GM18502 (cell line): ENCODE data around the gene CLPSL2.
"Not testable (repeated sequence)": the region's sequence is repeated elsewhere in the genome, so short reads cannot be mapped to it uniquely, and the experiment has no call there.

Experiments used
- ATAC-seq: cut with Tn5 transposase; IDR thresholded peaks from one replicate; pipeline ENCODE4 v1.9.1; 2021; ENCODE audit warnings: mild to moderate bottlenecking; ENCODE audit not compliant: unreplicated experiment, poor library complexity

CLPSL2 gene, protein sequence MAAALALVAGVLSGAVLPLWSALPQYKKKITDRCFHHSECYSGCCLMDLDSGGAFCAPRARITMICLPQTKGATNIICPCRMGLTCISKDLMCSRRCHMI

DNA sequence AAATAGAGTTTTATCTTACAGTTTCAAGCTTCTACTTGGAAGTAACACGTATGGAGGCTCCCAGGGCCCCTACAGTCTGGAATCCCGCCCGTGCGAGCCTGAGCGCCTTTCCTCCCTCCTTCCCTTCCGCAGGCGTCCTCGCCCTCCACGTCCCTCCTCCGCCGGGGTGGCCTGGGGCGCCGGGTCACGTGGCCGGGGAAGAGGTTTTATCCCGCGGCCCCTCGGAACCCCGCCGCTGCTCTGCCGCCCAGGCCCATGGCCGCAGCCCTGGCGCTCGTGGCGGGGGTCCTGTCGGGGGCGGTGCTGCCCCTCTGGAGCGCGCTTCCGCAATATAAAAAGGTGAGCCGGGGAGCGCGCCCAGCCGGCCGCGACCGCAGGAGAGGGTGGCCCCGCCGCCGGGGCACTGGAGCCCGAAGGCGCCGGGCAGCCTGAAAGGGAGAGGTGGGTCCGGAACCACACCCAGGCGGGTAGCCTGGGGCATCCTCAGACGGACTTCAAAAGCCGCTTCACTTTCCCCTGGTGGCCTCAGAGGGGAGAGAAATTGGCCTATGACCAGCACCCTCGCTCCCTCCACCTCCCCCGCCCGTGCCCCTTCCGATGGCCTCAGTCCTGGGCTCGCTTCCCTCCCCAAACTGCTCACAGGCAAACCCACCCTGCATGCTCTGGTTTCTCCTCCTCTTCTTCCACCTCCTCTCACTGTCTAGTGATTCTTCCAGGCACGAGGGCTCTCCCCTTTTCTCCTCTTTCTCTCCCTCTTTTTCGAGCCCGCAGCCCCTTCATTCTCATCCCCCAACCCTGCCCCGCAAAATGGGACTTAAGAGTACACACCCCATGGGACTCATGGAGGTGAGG lies at the start of gene CLPSL2:
CLPSL2 (plus strand) TSS at position 235 of the 852 bp plus-strand sequence; CDS start at position 256, 21 bp downstream.
- ATAC-seq, result no peak

DNA sequence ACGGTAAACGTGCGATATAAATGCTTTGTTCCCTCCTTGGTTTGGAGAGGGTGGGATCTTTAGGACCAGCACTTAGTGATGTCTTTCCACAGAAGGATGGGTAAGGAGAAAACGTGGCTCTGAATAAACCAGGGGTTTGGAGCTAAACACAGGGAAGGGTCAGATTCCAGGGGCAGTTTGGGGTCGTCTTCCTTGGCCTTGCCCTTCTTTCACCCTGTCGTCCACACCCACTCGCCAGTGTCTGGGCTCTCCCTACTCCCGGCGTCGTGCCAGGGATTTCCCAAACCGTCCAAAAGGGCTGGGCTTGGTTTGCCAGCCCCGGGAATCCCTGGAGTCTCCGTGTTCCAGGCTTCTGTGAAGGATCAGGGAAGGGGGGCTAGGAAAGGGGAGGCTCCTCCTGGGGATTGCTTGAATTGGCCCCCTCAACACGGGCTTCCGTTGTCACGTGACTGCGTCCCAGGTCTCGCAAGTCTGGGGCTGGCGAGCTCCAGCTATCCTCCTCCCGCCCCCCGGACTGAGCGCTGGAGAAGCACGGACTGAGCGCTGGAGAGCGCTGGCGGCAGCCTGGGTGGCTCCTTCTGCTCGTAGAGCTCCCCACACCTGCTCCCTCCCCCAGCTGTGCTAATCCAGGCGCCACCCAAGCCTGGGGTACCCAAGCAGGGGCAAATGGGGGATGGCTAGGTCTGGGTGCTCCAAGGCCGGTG lies 49.0 kb upstream of the CLPSL2 start:
- ATAC-seq, result no peak

DNA sequence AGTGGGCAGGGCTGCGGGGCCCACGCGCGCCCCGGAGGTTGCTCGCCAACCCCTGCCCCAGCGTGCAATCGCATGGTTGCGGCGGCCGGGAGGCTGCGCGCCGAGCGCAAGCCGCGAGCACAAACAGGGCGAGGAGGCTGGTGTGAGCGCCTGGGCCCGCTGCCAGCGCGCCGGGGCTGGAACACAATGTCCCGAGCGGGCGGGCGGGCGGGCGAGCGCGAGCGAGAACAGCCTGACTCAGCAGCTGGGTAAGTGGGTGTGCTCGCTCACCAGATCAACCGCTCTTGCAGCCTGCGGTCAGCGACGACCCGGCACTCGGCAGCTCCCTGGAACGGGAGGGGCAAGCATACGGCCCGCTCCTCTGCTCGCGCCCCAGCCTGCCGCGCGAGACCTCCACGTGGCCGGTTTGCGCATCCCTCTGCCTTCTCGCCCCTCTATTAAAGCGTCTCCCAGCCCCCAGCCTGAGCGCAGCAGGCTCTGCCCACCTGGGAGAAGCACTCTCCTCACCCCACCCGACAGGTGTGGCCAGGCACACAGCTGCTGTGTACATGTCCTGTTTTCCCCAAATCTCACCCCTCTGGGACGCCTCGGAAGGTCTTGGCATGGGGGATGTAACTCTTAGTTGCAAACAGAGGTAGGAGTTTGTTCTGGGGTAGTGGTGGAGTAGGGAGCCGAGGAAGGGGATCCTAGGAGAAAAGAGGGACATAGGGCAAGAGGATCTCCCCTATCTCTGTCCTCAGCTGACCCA lies 48.3 kb upstream of the CLPSL2 start:
- peak; percentile 47 for ATAC-seq

- ATAC-seq, result no peak
These were observed 47.4 kb upstream of the CLPSL2 start for GRCh38 chr6:35728683-35729678.

DNA sequence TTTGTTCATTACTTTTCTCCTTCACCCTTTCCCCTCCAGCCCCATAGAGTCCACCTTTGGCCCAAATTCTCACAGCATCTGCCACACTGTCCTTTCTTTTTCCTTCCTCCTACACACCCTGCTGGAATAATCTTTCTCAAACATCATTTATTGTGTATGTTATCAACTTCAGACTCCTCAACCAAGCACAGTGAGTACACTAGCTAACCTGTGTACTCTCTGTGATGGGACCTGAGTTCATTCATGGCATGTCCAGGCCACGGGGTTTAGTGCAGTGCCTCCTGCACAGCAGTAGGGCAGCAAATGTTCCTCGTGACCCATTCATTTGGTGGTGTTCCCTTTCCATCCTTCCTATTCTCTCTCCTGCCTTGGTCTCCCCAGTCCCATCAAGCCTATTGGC lies 46.7 kb upstream of the CLPSL2 start:
- no peak for ATAC-seq

DNA sequence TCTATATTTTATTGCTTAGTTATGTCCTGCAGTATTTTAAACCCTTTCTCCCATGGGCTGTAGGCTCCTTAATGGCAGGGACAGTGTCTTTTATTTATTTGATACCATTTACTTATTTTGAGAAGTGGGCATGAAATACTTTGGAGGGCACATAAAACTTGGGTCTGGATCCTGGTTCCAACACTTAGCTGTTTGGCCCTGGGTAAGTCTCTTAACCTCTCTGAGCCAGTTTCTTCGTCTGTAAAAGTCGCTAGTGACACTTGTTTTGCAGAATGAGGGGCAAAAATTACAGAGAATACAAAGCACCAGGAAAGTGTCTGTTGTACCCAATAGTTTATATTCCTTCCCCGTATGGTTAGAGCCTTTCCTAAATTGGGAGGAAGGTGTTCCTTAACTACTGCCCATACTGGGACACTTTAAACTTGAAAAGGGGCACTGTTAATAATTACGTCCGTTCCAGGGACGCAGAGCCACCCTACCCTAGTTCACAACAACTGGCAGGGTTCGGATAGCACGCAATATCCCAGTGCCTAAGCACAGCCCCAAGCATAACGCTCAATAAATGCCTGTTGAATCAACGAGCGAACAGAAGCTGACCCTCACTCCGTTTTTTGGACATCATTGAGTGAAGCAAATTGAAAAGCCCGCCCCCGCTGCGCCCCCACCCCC lies 45.5 kb upstream of the CLPSL2 start:
- ATAC-seq, result no peak

GRCh38 chr6:35731414-35731735 lies 45.0 kb upstream of the CLPSL2 start:
- ATAC-seq, result peak; percentile 49

GRCh38 chr6:35731736-35732532 lies 44.5 kb upstream of the CLPSL2 start:
- ATAC-seq, result peak; percentile 63

- ATAC-seq, result no peak
These were observed 42.8 kb upstream of the CLPSL2 start for GRCh38 chr6:35733633-35734032.

- not testable (repeated sequence) for ATAC-seq
These were observed 42.1 kb upstream of the CLPSL2 start for GRCh38 chr6:35734319-35734718.

DNA sequence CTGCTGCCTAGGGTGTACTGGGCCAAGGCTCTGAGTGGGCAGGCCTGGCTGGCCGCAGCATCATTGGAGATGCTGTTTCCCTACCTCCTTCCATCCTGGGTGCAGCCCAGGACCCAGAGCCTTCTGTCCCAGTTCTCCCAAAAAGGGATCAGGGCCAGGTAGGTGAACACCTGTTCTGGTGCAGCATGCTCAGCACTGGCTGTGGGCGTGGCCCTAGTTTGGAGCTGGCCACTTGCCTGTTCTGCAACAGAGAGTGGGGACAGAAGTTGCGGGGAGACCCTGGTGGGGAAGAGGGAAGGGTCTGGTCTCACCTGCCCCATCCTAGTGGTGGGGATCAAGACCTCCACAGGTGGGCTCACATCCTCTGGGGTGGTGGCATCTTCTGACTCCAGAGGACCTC lies 40.9 kb upstream of the CLPSL2 start:
- ATAC-seq, result no peak

DNA sequence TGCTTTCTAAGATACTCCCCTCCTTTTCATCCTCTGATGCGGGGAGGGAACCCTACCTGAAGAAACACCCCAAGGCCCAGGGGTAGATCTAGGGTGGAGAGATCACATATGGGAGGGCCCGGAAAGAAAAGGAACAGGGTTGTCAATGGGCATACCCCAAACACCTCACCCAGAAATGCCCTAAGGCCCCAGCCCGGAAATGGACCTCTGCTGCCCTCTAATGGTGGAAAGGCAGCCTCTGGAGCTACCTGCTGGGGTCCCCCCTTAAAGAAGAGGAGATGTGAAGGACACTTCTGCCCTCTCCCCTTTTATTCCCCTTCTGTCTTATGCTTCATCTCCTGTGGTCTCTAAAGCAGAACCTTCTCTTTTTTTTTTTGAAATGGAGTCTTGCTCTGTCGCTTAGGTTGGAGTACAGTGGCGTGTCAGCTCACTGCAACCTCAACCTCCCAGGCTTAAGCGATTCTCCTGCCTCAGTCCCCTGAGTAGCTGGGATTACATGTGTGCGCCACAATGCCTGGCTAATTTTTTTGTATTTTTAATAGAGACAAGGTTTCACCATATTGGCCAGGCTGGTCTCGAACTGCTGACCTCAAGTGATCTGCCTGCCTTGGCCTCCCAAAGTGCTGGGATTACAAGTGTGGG lies 40.0 kb upstream of the CLPSL2 start:
- no peak for ATAC-seq

DNA sequence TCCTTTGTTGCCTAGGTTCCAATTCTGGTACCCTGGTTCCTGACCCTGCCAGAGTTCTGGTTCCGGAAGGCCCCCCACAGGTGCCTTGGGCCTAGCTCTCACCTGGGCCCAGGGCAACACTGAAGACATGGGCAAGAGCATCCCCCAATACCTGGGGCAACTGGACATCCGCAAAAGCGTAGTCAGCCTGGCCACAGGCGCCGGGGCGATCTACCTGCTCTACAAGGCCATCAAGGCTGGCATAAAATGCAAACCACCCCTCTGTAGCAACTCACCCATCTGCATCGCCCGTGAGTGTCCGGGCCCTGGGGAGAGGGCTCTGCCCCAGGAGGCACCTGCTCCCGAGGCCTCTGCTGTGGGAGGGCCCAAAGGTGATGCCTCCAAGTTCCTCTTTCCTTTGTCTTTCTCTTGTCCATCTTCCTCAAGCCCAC lies 39.4 kb upstream of the CLPSL2 start, which contains the start of gene ARMC12:
ARMC12 (plus strand) TSS at position 51 of the 431 bp plus-strand sequence; CDS start at position 128, 77 bp downstream.
- no peak for ATAC-seq

GRCh38 chr6:35737413-35738211 lies 38.8 kb upstream of the CLPSL2 start:
- ATAC-seq, result no peak

GRCh38 chr6:35739645-35740524 lies 36.5 kb upstream of the CLPSL2 start:
- ATAC-seq, result no peak

DNA sequence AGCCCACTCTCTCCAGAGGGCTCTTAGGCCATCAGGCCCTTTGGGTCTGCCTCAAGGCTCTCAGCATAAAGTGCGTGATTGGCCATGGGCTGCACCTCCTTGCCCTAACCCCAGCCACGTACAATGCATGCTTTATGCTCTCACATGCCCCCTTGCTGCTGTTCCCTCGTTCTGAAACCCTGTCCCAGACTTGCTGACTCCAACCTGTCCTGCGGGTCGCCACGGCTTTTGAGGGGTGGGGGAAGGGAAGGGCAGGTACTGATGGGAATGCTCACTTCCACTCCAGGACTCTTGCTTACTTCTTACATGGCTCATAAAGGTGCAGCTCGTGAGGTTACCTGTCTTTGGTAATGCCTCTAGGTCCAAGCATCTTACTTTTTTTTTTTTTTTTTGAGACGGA lies 33.6 kb upstream of the CLPSL2 start:
- no peak for ATAC-seq
